ENCODE data around the gene SPARC.

- no peak for TF ChIP-seq YY1 (IDR thresholded peaks at IDR 0.05; ENCODE audit: insufficient read depth, insufficient read length)
- no peak for TF ChIP-seq ZNF274 (IDR thresholded peaks at IDR 0.05; ENCODE audit: low read depth, low read length)
- TF ChIP-seq SUZ12 (IDR thresholded peaks at IDR 0.05; ENCODE audit: extremely low read depth, insufficient read depth, insufficient read length) = no peak
Observed at GRCh38 chr5:151674626-151675610, 11.8 kb downstream of the SPARC start.
